HG02938 (cell line): ENCODE results near the gene SCARB1.

Source experiments
- ATAC-seq: cut with Tn5 transposase; IDR thresholded peaks from one replicate; pipeline ENCODE4 v1.9.1; 2021; ENCODE audit warnings: mild to moderate bottlenecking, moderate library complexity; ENCODE audit not compliant: unreplicated experiment

Gene SCARB1

DNA sequence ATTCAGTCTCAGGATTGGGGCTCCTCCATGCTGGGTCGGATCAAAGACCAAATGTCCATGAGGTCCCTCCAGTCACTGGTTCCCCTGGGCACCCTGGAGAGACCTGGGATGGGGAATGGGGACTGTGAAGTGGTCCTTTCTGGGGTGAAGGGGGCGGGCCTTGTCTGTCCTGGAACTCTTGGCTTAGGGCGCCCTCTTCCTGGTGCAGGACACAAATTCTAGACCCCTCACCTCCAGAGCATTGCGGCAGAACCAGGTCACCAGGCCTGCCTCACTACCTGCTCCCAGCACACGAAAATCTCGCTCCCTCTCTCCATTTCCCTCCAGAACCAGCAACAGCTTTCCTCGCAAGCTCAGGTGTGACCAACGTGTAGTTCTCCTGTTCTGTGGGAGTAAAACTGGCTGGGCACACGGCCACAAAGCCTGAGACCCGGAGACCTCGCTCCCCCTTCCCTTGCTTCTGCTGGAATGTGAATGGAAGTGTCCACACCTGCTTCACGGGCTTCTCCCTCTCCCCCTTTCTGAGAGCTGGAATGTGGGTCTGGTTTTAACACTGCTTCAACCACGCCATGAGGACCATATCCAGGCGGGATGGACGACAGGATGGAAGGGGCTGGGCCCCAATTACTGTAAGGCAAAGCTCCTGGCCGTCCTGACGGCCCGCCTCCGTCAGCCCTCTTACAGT, 112.7 kb downstream of the SCARB1 start:
- ATAC-seq = no peak

DNA sequence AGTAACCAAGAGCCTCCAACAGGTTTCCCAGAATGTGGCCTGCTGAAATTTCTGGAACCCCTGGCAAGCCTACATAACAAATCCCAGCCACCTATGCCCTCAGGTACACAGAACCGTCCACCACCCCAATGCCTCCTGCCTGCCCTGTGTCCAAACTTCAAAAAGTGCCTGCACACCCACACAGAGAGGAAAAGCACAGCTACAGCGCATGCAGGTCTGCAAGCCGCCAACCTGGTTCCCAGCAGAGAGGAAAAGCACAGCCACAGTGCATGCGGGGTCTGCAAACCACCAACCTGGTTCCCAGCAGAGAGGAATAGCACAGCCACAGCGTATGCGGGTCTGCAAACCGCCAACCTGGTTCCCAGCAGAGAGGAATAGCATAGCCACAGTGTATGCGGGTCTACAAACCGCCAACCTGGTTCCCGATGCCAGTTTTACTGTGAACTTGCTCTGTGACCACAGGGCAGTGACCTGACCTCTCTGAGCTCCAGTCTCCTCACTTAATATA, 113.5 kb downstream of the SCARB1 start:
- ATAC-seq = no peak

DNA sequence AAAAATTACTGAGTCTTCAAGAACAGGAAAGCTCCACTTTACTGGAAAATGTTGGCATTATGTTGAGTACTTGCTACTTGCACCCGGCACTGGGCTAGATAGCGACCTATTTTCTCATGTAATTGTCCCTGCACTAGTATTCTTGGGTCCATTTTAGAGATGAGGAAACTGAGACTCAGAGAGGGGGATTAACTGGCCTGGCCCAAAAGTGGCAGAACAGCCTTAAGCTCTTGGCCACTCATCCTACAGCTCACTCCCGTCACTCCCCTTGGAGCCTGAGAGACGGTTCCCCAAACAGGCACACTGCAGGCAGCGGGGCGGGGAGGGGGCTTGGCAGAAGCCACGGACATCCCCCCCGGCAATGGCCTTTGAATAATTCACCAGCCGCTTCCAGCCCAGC, 113.9 kb downstream of the SCARB1 start:
- ATAC-seq = no peak

DNA sequence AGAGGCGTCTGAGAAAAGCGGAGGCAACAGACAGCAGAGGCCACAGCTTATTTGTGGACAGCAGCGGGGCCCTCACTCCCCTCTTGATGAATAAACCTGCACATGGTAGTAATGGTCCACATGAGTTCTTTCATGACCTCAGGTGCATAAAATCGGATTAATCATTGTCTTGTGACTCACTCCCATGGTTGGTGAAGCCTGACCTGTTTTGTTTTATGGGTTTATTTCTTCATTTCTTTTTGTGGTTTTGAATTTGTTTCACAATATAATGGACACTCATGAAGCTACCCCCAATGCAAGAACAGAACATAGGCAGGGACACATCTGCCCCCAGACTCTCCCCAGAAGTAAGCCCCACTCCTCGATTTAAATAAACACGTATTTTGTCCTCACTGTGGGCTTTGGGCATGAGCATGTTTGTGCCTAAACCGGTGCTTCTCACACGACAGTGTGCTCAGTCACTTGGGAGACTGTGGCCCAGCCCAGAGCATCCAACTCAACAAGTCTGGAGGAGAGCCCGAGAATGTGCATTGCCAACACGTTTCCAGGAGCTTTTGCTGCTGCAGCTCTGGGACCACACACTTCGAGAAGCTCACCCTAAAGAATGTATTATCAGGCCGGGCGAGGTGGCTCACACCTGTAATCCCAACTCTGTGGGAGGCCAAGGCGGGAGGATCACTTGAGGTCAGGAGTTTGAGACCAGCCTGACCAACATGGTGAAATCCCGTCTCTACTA, 116.1 kb downstream of the SCARB1 start:
- ATAC-seq = no peak

DNA sequence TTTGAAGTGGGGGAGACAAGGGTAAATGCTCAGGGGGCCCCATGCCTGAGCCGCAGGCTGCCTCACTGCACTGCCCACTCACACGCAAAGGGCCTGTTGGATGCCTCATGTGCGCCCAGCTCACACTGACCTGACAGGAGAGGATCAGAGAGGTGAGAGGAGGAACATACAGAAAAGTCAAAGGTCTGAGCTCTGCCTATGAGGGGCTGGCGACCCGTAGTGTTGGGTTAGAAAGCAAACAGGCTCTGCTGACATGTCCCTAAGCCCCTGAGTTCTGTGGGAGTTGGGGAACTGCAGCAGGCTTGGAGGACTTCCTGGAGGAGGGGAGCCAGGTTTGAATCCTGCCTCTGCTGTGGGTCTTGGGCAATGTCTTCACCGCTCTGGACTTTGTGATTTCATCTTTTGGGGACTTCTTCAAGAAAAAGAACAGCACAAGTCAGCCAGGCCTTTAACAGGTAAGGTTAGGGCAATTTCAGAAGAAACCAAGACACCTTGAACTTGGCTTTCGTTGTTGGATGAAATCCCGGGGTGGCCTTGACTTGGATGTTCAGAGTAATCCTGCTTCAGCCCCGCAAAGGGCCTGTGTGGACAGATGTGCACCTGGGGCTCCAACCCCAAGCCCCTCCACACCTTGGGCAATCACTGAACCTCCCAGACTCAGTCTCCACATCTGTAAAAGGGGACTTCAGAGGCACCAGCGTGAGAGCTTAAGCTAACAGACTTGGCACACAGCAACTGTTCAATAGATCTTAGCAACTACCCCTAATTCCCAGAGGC, 116.8 kb downstream of the SCARB1 start:
- ATAC-seq = no peak

DNA sequence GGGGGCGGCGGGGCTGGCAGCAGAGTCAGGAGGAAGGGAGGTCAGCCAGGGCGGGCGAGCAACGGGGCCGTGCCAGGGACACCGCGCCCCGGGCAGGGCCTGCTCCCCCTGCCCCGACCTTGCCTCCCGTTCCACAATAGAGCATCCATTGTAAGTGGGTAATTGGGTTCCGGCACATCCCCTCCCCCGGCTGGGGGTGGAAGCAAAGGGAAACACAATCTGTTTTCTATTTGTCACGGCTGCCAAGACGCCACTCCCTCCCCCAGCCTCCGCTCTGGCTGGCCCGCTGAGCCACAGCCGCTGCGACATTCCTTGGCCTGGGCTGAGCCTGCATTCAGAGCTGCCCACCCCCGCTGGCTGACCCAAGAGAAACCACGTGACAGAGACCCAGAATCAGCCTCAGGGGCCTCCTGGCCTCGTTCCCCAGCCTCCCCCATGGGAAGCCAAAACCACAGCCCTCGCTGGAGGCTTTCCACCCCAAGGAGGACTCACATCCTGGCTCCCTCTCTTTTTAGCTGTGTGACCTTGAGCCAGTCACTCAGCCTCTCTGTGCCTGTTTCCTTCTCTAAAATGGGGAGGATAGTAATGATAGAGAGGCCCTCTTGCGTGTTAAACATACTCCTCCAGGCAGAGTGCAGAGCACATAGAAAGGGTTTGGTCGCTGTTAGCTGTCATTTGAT, 117.6 kb downstream of the SCARB1 start:
- no peak for ATAC-seq

DNA sequence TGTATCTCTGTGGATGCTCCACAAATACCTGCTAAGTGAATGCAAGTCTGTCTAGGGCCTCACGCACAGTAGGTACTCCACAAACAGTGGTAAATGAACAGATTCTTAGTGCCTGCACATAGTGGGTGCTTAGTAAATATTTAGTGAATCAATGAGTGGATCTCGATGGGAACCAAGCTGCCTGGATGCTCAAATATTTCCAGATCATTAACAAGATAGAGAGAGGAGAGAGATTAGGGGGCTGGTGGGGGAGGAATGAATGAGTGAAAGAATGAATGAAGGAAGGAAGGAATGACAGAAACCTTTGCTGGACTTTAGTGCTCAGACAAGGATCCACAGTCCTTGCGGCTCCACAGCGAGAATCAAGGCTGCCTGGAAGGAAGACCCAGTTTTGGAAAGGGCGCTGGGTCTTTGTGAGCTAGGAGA, 118.2 kb downstream of the SCARB1 start:
- no peak for ATAC-seq

DNA sequence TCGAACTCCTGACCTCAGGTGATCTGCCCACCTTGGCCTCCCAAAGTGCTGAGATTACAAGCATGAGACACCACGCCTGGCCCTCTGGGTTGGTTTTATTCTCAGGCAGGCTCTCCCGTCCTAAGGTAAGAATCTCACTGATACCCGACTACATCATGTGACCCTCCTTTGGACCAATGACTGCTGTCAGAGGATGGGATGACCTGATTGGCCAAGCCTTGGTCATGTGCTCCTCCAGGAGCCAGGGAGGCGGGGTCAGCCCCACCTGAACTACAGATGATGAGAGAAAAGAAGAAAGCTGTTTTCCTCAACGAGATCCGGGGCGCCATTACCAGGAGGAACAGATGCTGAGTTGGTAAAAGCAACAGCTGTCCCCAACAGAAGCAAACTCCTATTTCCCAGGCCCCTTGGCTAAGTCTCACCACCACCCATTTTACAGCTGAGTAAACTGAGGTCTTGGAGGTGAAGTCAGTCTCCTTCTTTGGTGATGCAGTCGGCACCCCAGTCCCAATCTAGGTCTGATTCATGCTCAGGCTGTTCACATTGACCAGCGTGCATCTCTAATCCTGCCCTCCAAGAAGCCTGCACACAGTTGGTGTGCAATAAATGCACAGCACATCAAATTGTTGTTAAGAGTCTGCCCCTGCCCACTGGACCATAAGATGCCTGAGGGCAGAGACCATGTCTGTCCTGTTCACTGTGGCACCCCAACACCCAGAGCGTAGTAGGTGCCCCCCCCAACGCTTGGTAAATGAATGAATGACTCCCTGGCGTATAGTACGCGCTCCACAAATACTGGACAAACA, 118.8 kb downstream of the SCARB1 start:
- no peak for ATAC-seq

DNA sequence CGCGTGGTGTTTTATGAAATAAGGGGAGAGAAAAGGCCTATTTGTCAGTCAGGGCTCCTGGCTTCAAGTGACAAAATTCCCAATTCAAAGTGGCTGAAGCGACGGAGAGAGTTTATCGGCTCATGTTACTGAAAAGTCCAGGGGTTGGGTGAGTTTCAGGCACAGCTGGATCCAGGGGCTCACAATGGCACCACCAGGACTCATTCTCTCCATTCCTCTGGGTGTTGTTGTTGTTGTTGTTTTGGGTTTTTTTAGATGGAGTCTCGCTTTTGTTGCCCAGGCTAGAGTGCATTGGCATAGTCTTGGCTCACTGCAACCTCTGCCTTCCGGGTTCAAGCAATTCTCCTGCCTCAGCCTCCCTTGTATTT, 119.4 kb downstream of the SCARB1 start:
- no peak for ATAC-seq

DNA sequence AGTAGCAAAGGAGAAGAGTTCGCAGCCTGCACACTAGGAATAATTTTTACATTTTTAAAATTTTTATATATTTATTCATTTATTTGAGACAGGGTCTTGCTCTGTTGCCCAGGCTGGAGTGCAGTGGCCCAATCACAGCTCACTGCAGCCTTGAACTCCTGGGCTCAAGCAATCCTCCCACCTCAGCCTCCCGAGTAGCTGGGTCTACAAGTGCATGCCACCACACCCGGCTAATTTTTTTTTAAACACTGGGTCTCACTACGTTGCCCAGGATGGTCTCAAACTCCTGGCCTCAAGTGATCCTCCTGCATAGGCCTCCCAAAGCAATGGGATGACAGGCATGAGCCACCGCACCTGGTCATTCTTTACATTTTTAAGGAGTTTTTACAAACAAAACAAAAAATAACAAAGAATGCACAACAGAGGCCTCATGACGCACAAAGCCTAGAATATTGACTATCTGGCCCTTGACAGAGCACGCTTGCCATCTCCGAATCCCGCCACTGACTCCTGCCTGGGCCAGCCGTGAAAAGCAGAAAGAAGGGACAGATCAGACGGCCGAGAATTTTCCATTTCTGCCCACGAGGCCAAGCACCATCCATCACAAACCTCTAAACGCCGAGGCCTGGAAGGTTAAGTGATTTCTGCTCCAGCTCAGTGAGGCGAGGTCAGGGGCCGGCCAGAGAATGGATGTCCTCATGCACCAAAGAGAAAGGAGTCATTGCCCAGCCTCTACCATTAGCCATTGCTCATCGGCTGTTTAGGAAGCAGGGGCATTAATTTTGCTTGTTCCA, 120.0 kb downstream of the SCARB1 start:
- ATAC-seq = no peak

DNA sequence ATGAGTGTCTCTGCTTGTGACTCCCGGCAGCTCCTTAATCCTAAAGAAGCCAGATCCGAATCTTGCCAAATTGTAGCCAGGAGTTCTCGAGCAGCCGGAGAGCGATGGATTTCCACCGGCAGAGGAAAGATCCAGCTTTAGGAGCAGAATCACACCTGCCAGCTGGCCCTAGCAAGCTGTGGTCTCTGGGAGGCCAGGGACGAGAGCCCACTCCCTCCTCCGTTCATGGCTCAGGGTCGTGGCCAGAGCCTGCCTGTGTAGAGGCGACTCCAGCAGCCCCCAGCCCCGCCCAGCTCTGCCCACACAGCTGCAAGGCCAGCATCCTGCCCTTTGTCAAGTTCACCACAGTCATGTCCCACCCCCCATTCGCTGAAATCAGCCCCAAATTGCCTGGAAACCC, 121.0 kb downstream of the SCARB1 start:
- ATAC-seq = no peak

DNA sequence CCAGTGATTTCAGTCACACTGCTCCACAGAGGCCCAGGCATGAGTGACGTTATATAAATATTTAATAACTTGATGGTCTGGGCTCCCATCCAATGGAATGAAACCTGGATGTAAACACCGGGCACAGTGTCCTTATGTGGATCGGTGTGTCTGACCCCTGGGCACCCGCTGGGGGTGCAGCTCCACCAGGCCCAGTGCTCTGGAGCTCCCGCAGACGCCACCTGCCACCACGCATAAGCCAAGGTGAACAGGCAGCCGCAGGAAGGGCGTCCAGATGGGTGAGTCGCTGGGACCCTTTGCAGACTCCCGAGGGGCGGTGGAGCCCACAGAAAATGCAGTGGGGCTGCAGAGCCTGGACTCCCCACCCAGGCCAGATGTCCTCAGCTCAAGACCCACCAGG, 121.6 kb downstream of the SCARB1 start:
- no peak for ATAC-seq

DNA sequence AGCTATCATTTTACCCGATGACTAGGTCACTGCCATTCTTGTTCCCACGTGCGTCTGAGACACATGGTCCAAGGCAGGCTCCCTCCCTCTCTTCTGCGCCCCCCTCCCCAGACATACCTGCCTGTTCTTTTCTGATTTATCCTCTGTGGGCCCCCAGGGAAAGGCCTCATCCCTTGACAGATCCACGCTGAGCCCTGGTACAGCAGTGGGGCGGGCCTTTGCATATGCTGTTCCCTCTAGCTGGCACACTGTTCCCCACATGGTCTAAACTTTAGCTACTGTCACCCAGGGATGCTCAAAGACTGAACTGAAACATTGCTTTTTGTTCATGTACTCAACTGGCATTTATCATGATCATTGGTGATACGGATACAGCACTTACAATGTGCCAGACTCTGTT, 122.5 kb downstream of the SCARB1 start:
- ATAC-seq = no peak

DNA sequence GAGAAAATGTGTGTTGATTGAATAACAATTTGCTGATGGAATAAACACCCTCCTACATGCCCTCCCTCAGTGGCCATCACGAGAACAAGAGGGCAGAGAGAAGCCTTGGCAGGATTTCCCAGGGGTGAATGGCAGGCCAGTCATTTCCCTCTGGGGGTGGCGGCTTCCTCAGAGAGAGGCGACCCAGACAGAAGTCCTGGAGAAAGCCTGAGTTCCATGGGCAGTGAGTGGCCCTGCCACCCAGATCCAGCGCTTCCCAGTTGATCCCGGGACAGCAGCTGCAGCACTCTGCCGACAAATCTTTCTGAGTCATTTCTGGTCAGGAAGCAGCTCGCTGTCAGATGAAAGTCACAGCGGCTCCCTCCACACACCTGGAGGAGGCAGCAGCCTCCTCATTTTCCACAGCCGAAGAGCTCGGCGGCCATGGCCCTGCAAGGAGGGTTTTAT, 123.0 kb downstream of the SCARB1 start:
- no peak for ATAC-seq

DNA sequence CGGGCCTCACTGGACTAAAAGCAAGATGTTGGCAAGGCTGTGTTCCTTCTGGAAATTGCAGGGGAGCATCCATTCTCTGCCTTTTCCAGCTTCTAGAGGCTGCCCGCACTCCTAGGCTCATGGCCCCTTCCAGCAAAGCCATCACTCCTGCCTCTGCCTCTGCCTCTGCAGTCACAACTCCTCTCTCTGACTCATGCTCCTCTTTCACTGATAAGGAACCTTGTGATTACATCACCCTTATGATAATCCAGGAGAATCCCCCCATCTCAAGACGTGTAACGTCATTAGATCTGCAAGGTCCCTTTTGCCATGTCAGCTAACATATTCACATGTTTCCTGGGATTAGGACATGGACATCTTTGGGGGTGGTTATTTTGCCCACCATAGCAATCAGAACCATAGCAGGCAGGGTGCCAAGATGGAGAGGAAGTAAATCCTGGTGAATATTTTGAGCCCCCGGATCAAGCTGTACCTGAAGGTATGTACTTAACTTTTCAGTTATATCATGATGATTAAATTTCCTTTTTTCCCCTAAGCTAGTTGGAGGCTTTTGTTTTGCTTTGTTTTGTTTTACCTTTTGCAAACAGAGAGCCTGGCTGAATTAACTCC, 123.6 kb downstream of the SCARB1 start:
- ATAC-seq = no peak

DNA sequence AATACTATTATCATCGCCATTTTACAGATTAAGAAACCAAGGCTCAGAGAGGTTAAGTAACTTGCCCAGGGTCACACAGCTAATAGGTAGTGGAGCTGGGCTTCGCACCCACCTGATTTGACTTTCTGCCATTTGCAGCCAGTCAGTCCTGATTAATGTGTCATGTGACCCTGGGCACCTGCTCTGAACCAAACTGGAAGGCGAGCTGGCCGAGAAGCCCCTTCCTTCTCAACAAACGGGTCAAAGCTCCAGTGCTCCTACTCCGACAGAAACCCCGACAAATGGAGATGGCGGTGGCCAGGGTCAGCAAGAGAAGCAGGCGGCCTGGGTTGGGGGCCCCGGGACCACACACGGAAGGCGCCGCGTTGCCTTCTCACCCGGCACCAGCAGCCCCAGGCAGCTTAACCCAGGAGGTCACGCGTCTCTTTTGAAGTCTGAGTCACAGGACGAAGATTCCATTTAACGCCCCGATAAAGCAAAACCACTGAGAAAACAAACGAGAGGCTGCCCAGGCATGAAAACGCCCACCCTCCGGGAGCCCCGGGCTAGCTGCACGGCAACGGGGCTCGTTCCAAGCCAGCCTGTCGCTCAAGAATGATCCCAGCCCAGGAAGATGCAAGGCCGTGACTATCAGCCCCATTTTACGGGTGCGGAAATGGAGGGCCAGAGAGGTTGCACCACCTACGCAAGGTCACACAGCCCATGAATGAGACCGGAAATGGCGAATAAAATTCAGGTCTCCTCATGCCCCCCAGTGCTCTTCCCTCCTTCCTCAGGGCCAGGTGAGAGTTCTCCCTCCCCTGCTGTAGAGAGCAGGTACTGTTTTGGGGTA, 124.8 kb downstream of the SCARB1 start:
- no peak for ATAC-seq

DNA sequence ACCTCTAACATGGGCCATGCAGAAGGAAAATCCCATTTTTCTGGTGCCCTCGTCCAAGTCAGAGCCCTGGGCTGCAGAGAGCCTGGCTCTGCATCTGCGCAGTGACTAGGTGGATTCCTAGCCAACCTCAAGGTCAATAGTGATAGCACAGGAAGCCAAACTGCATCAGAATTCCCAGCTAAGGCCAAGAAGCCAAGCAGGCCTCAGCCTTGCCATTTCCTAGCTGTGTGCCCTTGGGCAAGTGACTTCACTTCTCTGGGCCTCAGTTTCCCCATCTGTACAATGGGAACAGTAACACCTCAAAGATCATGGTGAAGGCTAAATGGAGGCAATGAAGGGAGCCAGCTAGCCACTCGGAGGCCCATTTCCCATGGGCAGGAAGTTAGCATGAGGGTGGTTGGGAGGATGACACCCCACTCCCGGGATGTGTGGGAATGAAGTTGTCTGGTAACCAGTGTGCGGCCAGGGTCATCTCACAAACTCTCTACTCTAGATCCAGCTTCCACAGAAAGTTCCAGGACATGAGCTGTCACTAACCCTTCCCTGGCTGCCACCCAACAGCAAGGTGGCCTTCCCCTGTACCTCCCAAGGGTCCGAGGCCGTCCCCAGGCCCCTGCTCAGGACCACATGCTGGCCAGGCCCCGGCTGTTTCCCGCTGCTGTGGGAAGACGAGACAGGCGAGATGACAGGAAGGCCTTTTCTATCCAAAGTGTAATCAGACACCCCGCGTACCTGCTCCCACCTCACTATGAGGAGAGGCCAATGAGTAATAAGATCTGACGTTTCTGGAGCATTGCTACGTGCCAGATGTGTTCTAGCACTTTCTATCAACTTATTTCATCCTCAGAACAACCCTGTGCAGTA, 125.7 kb downstream of the SCARB1 start:
- no peak for ATAC-seq
